ENCODE data around the gene SETMAR. TPM values are rescaled to one million over a fixed set of nuclear protein-coding genes. Genes with fewer than 3 reads are reported as not detected.
A peak's percentile ranks its signal among the peaks of the same experiment; 100 is the strongest.

Gene SETMAR
- total RNA-seq, 1 experiment from 2014 or later: 22.2 TPM

DNA sequence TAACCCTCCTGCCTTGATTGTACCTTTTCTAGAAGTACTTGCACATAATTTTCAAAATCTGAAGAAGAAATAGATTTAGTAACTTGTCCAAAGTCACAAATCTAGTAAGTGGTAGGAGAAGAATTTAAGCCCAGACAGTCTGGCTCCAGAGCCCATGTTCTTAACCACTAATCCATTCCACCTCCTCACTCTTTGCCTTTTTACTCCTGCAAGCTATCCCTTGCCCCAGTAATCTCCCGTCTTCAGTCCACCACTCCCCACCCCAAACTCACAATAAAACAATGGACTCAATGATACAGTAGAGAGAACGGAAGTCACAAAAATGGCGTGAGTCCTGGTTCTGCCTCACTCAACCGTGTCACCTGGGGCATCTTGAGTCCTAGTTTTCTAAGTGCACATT, 48.7 kb downstream of the SETMAR start:
- Histone ChIP-seq H3K4me3 (no peak overlapping the region), H3K4me1 (peaks cover 28% of the 10 kb centered on the region), H3K9me3 (replicated peaks) (no peaks in the 10 kb centered on the region), H3K36me3 (no peaks in the 10 kb centered on the region), H3K27me3 (no peaks in the 10 kb centered on the region), H3K27ac (peak overlapping the region; percentile 8; the same call in 1 of the 2 replicates)
- DNase-seq: peak in 1 of 2 experiments; percentile 5

DNA sequence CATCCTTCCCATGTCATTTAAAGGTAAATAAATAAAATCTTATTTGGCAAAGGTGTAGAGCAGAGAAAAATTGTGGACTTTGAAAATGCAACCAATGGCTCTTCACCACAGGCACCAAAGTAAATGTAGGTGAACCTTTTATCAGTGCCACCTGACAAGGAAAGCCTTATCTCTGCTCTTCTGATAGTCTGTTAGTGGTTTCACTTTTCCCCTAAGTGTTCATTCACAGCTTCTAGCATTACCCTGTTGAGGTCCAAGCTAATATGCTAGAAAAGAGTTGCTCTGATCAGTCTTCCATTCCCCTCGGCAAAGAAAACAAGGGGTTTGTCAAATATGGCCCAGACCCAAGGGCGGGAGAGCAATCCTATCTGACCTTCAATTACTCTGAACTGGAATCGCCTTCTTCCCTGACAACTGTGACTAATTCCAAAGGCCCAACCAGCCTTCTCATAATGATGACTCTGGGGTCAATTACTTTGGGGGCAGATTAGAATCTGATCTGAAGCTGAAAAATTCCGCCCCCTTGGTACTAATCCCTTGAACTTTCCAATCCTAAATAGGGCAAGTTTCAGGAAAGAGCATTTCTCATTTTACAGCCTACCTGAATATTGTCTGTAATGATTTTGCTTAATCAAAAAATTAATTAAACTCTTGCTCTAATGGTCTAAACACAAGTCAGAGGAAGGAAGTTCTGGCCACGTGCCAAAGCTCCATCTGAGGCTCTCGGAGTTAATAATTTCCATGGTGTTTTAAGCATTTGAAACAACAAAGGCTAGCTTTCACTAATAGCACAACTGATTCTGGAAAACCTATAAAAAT, 52.4 kb downstream of the SETMAR start:
- Histone ChIP-seq H3K27me3 (no peaks in the 10 kb centered on the region), H3K27ac (peak overlapping the region; percentile 84), H3K9me3 (replicated peaks) (no peaks in the 10 kb centered on the region), H3K4me1 (peaks cover 37% of the 10 kb centered on the region), H3K4me3 (peak overlapping the region; percentile 13), H3K36me3 (no peaks in the 10 kb centered on the region)
- peak; percentile 65 to 90 for DNase-seq

DNA sequence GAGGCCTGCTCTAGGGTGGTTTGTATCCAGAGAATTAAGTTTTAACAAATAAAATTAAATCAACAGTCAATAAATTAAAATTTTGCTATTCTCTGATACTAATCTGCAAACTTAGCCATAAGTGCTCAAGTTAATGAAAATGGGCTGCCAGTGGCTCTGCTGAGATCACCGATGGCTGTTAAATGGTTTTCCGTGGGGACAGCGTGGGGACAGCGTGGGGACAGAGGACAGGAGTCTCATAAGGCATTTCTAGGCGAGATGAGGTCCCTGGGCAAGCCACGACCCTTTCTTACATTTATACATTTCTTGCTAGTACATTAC, 53.0 kb downstream of the SETMAR start:
- DNase-seq: no peak

DNA sequence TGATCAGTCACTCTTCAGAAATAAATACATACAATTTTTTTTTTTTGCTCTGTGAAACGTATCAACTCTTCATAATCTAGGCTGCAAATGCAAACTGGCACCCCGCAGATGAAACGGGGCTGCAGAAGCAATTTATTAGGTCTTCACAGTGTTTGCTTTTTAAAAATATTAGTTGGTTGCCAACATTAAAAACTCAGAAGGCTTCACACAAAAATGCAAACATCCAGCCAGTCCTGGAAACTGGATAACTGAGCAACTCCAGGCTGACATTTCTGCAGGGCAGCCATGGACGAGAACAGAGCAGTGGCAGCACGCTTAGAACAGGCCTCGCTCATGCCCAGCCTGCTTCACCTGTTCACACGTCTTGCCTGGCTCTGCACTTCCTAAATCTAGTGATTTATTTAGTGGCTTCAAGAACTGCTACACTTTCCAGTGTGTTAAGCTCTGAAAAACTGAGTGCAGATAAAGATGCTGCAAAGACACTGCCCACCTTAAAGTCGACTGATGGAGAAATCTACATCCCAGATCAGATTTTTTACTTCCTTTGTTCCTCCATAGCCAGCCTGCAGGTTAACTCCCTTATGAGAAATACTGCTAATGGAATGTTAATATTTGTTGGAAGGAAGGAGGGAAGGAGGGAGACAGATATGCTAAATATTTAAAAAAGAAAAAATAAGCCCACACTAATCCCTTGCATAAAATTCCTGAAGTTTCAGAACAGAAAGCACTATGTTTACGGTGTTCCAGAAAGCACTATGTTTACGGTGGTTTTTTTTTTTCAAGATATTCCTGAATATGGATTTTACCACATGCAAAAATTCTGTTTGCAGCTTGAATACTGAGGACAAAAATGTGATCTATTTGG, 53.6 kb downstream of the SETMAR start:
- Histone ChIP-seq H3K9me3 (replicated peaks) (no peaks in the 10 kb centered on the region), H3K4me1 (peaks cover 30% of the 10 kb centered on the region), H3K4me3 (no peak overlapping the region; the same call in 1 of the 2 replicates), H3K27me3 (no peaks in the 10 kb centered on the region), H3K27ac (peak overlapping the region; percentile 84), H3K36me3 (no peaks in the 10 kb centered on the region)
- DNase-seq: peak; percentile 24 to 49

More for the DNA sequence above, 53.0 kb downstream of the SETMAR start:
- H3K27ac ChIP-seq: peak overlapping the region; percentile 84
- no peaks in the 10 kb centered on the region for H3K9me3 ChIP-seq (replicated peaks)
- peak overlapping the region; percentile 13 for H3K4me3 ChIP-seq
- H3K27me3 ChIP-seq: no peaks in the 10 kb centered on the region
- H3K36me3 ChIP-seq: no peaks in the 10 kb centered on the region
- peaks cover 35% of the 10 kb centered on the region for H3K4me1 ChIP-seq

DNA sequence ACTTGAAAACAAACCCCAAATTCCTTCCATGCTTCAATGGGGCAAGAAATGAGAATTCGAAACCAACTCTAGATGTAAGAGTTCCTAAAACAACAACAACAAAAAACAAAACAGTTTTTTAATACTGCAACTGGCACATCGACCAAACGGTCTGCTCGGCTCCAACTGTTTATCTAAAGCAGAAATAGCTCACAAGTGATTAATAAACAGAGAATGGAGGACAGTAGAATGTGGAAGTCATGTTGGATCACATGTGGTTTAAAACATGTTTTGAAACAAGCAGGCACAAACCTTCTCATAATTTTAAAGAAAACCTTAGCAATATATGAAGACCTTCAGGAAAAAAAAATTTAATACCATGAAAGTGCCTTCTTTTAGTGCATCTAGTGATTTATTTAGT, 55.1 kb downstream of the SETMAR start:
- H3K4me3 ChIP-seq: no peak overlapping the region
- no peaks in the 10 kb centered on the region for H3K27me3 ChIP-seq
- H3K27ac ChIP-seq: no peak overlapping the region
- no peaks in the 10 kb centered on the region for H3K9me3 ChIP-seq (replicated peaks)
- peaks cover 26% of the 10 kb centered on the region for H3K4me1 ChIP-seq
- DNase-seq: no peak
- no peaks in the 10 kb centered on the region for H3K36me3 ChIP-seq

DNA sequence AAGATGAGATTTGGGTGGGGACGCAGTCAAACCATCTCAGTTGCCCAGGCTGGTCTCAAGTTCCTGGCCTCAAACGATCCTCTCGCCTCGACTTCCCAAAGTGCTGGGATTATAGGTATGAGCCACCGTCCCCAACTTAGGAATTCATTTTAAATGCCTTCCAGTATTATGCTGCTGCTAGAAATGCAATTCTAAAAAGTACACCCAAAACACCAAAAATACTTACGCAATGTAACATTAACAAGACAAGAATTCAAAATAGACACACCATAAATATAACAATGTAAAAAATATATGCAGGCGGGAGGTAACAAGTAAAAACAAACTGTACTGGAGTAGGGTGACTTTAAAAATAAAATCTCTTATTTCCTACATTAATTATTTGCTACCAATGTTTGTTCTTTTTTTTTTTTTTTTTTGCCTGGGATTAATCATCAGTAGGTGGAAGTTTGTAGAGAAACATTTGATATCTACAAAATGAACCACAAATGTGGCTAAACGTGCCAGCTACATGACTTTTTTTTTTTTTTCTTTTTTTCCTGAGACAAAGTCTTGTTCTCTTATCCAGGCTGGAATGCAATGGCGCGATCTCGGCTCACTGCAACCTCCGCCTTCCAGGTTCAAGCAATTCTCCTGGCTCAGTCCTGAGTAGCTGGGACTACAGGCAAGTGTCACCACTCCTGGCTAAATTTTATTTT, 56.8 kb downstream of the SETMAR start:
- H3K4me1 ChIP-seq: peaks cover 25% of the 10 kb centered on the region
- no peaks in the 10 kb centered on the region for H3K36me3 ChIP-seq
- H3K4me3 ChIP-seq: no peak overlapping the region
- no peaks in the 10 kb centered on the region for H3K27me3 ChIP-seq
- no peaks in the 10 kb centered on the region for H3K9me3 ChIP-seq (replicated peaks)
- no peak for DNase-seq
- H3K27ac ChIP-seq: no peak overlapping the region

DNA sequence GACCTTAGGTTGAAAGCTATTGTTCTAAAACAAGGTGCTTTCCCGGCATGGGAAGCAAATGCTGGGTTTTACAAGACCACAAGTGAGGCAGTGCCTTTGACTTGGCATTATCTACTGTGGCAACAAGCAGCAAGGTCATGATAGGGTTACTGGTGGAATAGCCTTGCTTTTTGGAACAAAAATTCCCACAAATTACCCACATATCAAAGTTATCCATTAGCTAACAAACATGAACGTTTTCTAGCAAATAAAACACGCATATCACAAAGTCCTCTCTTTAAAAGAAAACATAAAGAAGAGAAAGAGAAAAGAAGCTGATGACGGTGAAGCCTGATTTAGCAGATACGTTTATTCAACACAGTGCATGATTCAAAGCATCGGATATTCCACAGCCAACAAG, 57.6 kb downstream of the SETMAR start:
- Histone ChIP-seq H3K36me3 (no peaks in the 10 kb centered on the region), H3K27ac (no peak overlapping the region), H3K4me3 (no peak overlapping the region), H3K4me1 (peaks cover 19% of the 10 kb centered on the region), H3K9me3 (replicated peaks) (no peaks in the 10 kb centered on the region), H3K27me3 (no peaks in the 10 kb centered on the region)
- no peak for DNase-seq

DNA sequence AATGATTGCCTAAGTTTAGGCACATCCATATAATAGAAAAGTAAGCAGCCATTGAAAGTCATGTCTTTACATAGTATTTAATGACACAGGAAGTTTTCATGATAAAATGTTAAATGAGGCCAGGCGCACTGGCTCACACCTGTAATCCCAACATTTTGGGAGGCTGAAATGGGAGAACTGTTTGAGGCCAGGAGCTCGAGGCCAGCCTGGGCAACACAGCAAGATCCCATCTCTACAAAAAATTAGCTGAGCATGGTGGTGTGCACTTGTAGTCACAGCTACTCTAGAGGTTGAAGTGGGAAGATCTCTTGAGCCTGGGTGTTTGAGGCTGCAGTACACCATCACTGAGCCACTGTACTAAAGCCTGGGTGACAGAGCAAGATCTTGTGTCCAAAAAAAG, 59.4 kb downstream of the SETMAR start:
- Histone ChIP-seq H3K36me3 (no peaks in the 10 kb centered on the region), H3K4me1 (peaks cover 5% of the 10 kb centered on the region), H3K27ac (no peak overlapping the region), H3K4me3 (no peak overlapping the region), H3K9me3 (replicated peaks) (no peaks in the 10 kb centered on the region), H3K27me3 (no peaks in the 10 kb centered on the region)
- no peak for DNase-seq

Other genes starting within 250 kb of the SETMAR start
- 11.6 and 12.2 TPM in 2 replicates for gene SUMF1, start 163.9 kb downstream of the SETMAR start, total RNA-seq (2014; rRNA removed; shearing (Covaris generic))
- gene ITPR1, start 190.0 kb downstream of the SETMAR start, total RNA-seq (2014; rRNA removed; shearing (Covaris generic)): 12.3 and 17.1 TPM in 2 replicates

Measured in SJCRH30 (cell line).